ENCODE data around the gene FXYD5.

The FXYD5 gene

GRCh38 chr19:35154525-35155406 lies at the start of gene FXYD5:
Gene FXYD5, plus strand, starts transcription at chr19:35154735. Its CDS starts 816 bp downstream, at chr19:35155551.
- no peak within 1 kb of the TSS for H2AFZ ChIP-seq (ENCODE audit: low read length)
- H3K27ac ChIP-seq (ENCODE audit: low read depth, low read length, poor library complexity, severe bottlenecking): peak within 1 kb of the TSS; percentile 55
- H3K27me3 ChIP-seq (ENCODE audit: insufficient read depth, low read length): no peaks in the 10 kb centered on the region
- no peaks in the 10 kb centered on the region for H3K9me3 ChIP-seq (ENCODE audit: low read length)
- TF ChIP-seq CTCF (IDR thresholded peaks at IDR 0.05; ENCODE audit: low read length) (no peak), EZH2 (IDR thresholded peaks at IDR 0.05; ENCODE audit: borderline replicate concordance, low read length) (no peak)
- H3F3A ChIP-seq (ENCODE audit: insufficient read depth, low read length): no peaks in the 10 kb centered on the region
- H3K4me3 ChIP-seq (ENCODE audit: low read depth, low read length, poor library complexity, severe bottlenecking): peak within 1 kb of the TSS; percentile 68
- H4K20me1 ChIP-seq (ENCODE audit: insufficient read depth, low read length): no peaks in the 10 kb centered on the region
- peaks cover 23% of the 10 kb centered on the region for H3K4me1 ChIP-seq (ENCODE audit: insufficient read depth, low read length, severe bottlenecking)
- no peaks in the 10 kb centered on the region for H3K79me2 ChIP-seq (ENCODE audit: insufficient read depth, low read length)
- peaks cover 37% of the 10 kb centered on the region for H3K36me3 ChIP-seq (ENCODE audit: insufficient read depth, low read length)
- H3K9ac ChIP-seq (ENCODE audit: low read length): peak within 1 kb of the TSS; percentile 72
- H3K9me2 ChIP-seq (ENCODE audit: low read depth, low read length): no peaks in the 10 kb centered on the region
- H3K4me2 ChIP-seq (ENCODE audit: low read length): peak within 1 kb of the TSS; percentile 77

- no peak overlapping the region for H3K9ac ChIP-seq (ENCODE audit: low read length)
- no peaks in the 10 kb centered on the region for H3F3A ChIP-seq (ENCODE audit: insufficient read depth, low read length)
- H2AFZ ChIP-seq (ENCODE audit: low read length): no peak overlapping the region
- no peaks in the 10 kb centered on the region for H3K27me3 ChIP-seq (ENCODE audit: insufficient read depth, low read length)
- no peak overlapping the region for H3K27ac ChIP-seq (ENCODE audit: low read depth, low read length, poor library complexity, severe bottlenecking)
- H3K79me2 ChIP-seq (ENCODE audit: insufficient read depth, low read length): no peaks in the 10 kb centered on the region
- H3K9me2 ChIP-seq (ENCODE audit: low read depth, low read length): no peaks in the 10 kb centered on the region
- no peak for TF ChIP-seq CTCF (IDR thresholded peaks at IDR 0.05; ENCODE audit: low read length)
- TF ChIP-seq EZH2 (IDR thresholded peaks at IDR 0.05; ENCODE audit: borderline replicate concordance, low read length): no peak
- no peaks in the 10 kb centered on the region for H3K9me3 ChIP-seq (ENCODE audit: low read length)
- H3K4me2 ChIP-seq (ENCODE audit: low read length): no peak overlapping the region
- no peaks in the 10 kb centered on the region for H3K36me3 ChIP-seq (ENCODE audit: insufficient read depth, low read length)
- H3K4me3 ChIP-seq (ENCODE audit: low read depth, low read length, poor library complexity, severe bottlenecking): no peak overlapping the region
- no peaks in the 10 kb centered on the region for H3K4me1 ChIP-seq (ENCODE audit: insufficient read depth, low read length, severe bottlenecking)
- H4K20me1 ChIP-seq (ENCODE audit: insufficient read depth, low read length): no peaks in the 10 kb centered on the region
Measured at GRCh38 chr19:35105047-35105410, 49.5 kb upstream of the FXYD5 start.

GRCh38 chr19:35105411-35106290 lies 48.9 kb upstream of the FXYD5 start:
- Histone ChIP-seq H4K20me1 (ENCODE audit: insufficient read depth, low read length) (no peaks in the 10 kb centered on the region), H3K9ac (ENCODE audit: low read length) (no peak overlapping the region), H3K27ac (ENCODE audit: low read depth, low read length, poor library complexity, severe bottlenecking) (no peak overlapping the region), H2AFZ (ENCODE audit: low read length) (no peak overlapping the region), H3K36me3 (ENCODE audit: insufficient read depth, low read length) (no peaks in the 10 kb centered on the region), H3K27me3 (ENCODE audit: insufficient read depth, low read length) (no peaks in the 10 kb centered on the region), H3K4me3 (ENCODE audit: low read depth, low read length, poor library complexity, severe bottlenecking) (no peak overlapping the region), H3F3A (ENCODE audit: insufficient read depth, low read length) (no peaks in the 10 kb centered on the region), H3K9me3 (ENCODE audit: low read length) (no peaks in the 10 kb centered on the region), H3K9me2 (ENCODE audit: low read depth, low read length) (no peaks in the 10 kb centered on the region), H3K79me2 (ENCODE audit: insufficient read depth, low read length) (no peaks in the 10 kb centered on the region), H3K4me1 (ENCODE audit: insufficient read depth, low read length, severe bottlenecking) (no peaks in the 10 kb centered on the region), H3K4me2 (ENCODE audit: low read length) (no peak overlapping the region)
- TF ChIP-seq EZH2 (IDR thresholded peaks at IDR 0.05; ENCODE audit: borderline replicate concordance, low read length) (no peak), CTCF (IDR thresholded peaks at IDR 0.05; ENCODE audit: low read length) (no peak)

Data from OCI-LY1 (cell line).